Epithelial cell of prostate (primary cell): Measurements from ENCODE around the gene PDSS2.

Experiments
- DNase-seq: peaks from one replicate; pipeline ENCODE4 v3.0.0-alpha.2; 2011; ENCODE audit warnings: low read depth, low spot score
- H3K27ac ChIP-seq: fragments of 450-650 bp; 2 replicates; pipeline ENCODE4 v1.5.1; 2017; ENCODE audit warnings: mild to moderate bottlenecking

PDSS2 gene

GRCh38 chr6:107237992-107238660, 221.2 kb downstream of the PDSS2 start:
- H3K27ac ChIP-seq, result peak overlapping the region; percentile 15
- no peak for DNase-seq

- no peak for DNase-seq
- no peak overlapping the region for H3K27ac ChIP-seq
Measured at GRCh38 chr6:107235511-107235910, 223.9 kb downstream of the PDSS2 start.

- DNase-seq, result no peak
- H3K27ac ChIP-seq, result no peak overlapping the region
Measured at GRCh38 chr6:107235007-107235406, 224.4 kb downstream of the PDSS2 start.

- no peak overlapping the region for H3K27ac ChIP-seq
- DNase-seq, result no peak
Measured at GRCh38 chr6:107231243-107231642, 228.1 kb downstream of the PDSS2 start.

GRCh38 chr6:107230448-107230847, 228.9 kb downstream of the PDSS2 start:
- H3K27ac ChIP-seq, result no peak overlapping the region
- DNase-seq, result no peak

- H3K27ac ChIP-seq, result no peak overlapping the region
- no peak for DNase-seq
Measured at GRCh38 chr6:107230024-107230423, 229.3 kb downstream of the PDSS2 start.

GRCh38 chr6:107228754-107229153, 230.6 kb downstream of the PDSS2 start:
- DNase-seq, result peak; percentile 68
- H3K27ac ChIP-seq, result no peak overlapping the region

GRCh38 chr6:107221519-107221918, 237.8 kb downstream of the PDSS2 start:
- no peak for DNase-seq
- H3K27ac ChIP-seq, result no peak overlapping the region

GRCh38 chr6:107219851-107220250, 239.5 kb downstream of the PDSS2 start:
- H3K27ac ChIP-seq, result no peak overlapping the region
- no peak for DNase-seq

- no peak overlapping the region for H3K27ac ChIP-seq
- DNase-seq, result no peak
Measured at GRCh38 chr6:107218142-107218541, 241.2 kb downstream of the PDSS2 start.

- DNase-seq, result no peak
- no peak overlapping the region for H3K27ac ChIP-seq
Measured at GRCh38 chr6:107217248-107217647, 242.1 kb downstream of the PDSS2 start.

GRCh38 chr6:107216197-107216933, 243.0 kb downstream of the PDSS2 start:
- H3K27ac ChIP-seq, result no peak overlapping the region
- DNase-seq, result no peak

GRCh38 chr6:107215334-107215733, 244.0 kb downstream of the PDSS2 start:
- no peak for DNase-seq
- no peak overlapping the region for H3K27ac ChIP-seq

- no peak overlapping the region for H3K27ac ChIP-seq
- DNase-seq, result no peak
Measured at GRCh38 chr6:107214655-107215054, 244.7 kb downstream of the PDSS2 start.

- DNase-seq, result no peak
- H3K27ac ChIP-seq, result no peak overlapping the region
Measured at GRCh38 chr6:107209406-107210305, 249.7 kb downstream of the PDSS2 start.

GRCh38 chr6:107207251-107207873, 252.0 kb downstream of the PDSS2 start:
- DNase-seq, result no peak
- H3K27ac ChIP-seq, result no peak overlapping the region

GRCh38 chr6:107205058-107205998, 254.0 kb downstream of the PDSS2 start:
- H3K27ac ChIP-seq, result no peak overlapping the region
- DNase-seq, result no peak

GRCh38 chr6:107202876-107203468, 256.4 kb downstream of the PDSS2 start:
- no peak for DNase-seq
- H3K27ac ChIP-seq, result no peak overlapping the region
